HS-5 (cell line): Measurements from ENCODE around the gene RHOBTB1.

ENCODE experiments used
- DNase-seq: peaks from one replicate; pipeline ENCODE4 v3.0.0-alpha.2; 2012; ENCODE audit warnings: low read depth

The RHOBTB1 gene

DNA sequence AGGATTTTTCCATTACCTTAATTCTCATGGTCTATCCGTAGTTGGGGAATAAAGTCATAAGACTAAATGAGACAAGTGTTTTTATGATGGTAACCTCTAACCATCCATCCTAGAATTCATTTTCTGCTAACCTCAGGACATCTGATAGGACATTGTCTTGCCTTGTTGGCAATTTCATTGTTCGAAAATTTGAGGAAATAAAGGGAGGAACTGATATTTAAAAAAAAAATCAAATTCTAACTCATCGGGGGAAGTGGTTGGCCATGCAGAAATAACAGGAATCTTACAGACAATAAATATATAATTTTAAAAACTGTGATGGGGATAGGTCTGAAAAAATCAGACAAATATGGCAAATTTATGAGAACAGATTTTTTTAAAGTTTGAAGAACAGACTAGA lies 21.7 kb upstream of the RHOBTB1 start:
- DNase-seq, result no peak

DNA sequence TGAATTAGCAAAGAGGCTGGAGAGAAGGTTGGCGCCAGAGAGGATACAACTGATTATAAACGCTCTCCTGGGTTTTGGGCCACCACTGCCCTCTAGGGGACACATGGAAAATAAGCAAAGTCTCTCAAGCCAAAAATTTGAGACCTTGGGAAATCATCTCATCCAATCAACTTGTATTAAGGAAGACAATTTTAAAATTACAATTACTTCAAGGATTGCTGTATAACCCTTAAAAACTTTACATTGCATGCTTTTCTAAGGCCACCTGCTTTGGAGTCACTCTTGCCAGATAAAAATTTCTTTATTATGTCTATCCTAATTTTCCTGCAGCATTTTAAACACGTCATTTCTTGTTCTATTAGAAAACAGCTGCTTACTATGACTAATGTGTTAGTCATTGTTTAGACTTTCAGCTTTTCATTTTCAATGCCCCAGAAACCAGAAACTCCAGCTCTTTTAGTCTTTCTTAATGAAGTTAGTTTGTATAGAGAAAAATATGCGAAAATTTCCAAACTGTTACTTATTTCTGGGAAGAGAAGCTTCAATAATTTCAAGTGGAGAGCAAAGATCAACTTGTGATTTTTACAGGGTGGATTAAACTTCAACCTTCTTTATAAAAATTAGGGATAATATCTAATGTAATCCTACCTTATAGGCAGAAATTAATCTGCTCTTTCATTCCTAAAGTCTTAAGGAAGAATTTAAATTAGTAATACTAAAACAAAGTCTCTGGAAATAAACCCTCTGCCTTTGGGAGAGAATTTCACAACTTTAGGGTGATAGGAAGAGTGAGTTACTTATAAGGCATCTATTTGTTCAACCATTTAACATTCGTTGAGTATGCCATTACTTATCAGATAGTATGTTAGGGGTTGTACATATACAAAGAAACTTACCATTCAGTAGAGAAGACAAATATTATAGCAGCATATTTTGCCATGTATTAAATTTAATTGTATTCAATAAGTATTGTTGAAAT lies 20.6 kb upstream of the RHOBTB1 start:
- DNase-seq, result peak; percentile 80

GRCh38 chr10:60963441-60964256 lies 19.7 kb upstream of the RHOBTB1 start:
- no peak for DNase-seq

- no peak for DNase-seq
These were observed 19.0 kb upstream of the RHOBTB1 start for GRCh38 chr10:60962946-60963345.

DNA sequence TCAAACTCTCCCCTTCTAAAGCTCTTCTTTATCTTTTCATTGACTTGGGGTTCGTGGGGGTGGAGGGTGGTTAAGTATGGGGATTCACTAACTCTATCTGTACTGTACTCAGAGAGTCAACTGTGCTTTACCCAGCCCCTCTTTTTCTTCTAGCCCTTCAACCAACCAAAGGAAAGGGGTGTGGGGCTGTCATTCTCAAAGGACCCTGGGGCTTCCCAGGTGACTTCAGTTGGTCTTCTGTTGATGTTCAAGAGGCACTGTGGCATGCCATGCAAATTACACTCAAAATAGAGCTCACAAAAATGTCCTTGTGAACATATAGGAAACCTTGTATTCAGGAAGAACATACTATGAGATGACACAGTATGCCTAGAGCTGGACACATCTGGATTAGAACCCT lies 16.9 kb upstream of the RHOBTB1 start:
- DNase-seq, result no peak

DNA sequence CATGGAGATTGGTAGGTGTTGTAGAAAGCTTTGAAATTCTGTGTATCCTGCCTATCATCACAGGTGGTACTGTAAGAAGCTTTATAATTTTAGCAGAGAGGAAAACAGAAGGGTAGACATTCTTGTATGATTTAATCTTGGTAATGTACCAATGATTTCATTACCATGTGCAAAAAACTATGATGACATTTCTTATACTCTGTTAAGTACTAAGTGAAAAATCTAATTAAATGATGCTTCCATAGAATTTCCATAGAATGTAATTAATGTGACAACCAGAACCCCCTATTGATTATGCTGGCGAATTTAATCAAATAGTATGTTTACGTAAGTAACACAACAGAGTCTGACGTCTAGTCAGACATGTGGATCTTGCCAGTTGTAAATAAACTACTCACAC lies 16.0 kb upstream of the RHOBTB1 start:
- no peak for DNase-seq

DNA sequence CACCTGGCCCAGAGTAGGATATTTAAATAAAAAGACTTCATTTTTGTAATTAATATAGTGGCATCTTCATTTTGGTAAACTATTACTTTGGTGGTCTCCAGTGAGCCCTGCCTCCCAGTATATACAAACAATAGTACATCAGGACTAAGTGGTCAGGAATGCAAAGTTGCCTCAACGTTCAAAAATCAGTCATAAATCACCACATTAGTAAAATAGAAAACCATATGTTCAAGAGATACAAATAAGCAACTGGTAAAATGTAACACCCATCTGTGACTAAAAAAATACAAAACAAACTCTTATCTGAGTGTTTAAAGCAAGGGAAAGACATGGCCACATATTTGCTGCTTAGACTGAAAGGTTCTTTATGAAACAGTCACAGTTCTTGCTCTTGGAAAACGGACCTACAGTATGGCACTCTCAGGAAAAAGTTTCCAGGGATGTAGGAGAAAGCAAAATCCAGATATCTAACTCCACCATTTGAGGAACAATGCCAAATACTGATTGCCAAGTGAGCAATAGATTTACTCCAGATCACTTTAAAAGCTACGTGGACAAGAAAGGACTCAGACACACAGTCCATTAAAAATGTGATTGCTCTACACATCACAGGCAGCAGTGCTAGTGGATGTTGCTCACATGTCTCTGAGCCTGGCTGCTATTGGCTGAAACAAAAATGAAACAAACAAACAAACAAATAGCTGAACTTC lies 15.1 kb upstream of the RHOBTB1 start:
- no peak for DNase-seq

GRCh38 chr10:60957667-60958221 lies 13.8 kb upstream of the RHOBTB1 start:
- DNase-seq, result no peak

DNA sequence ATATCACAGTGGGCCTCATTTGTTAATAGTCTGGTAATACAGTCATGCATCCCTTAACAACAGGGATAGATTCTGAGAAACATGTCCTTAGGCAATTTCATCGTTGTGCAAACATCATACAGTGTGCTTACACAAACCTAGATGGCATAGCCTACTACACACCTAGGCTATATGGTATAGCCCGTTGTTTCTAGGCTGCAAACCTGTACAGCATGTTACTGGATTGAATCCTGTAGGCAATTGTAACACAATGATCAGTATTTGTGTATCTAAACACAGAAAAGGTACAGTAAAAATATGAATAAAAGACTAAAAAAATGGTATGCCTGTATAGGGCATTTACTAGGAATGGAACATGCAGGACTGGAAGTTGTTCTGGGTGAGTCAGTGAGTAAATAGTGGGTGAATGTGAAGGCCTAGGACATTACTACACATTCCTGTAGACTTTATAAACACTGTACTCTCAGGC lies 12.0 kb upstream of the RHOBTB1 start:
- no peak for DNase-seq

- DNase-seq, result no peak
These were observed 11.3 kb upstream of the RHOBTB1 start for GRCh38 chr10:60955316-60955715.

DNA sequence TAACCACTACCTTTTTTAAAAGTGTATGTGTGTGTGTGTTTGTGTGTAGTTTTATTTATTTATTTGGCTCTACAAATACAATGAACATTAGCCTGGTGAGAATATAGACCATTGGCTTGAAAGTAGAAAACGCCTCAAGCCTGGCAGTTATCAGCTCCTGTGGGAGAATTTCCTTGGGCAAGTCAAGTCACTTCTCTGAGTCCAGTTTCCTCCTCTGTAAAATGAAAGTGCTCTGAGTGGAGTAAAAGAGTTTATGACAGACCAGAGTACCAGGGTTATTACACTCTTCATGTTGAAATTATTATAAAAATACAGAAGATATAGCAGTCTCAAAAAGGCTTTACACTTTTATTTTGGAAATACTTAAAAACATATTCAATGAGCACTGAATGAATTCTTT lies 10.1 kb upstream of the RHOBTB1 start:
- no peak for DNase-seq

- no peak for DNase-seq
These were observed 9.4 kb upstream of the RHOBTB1 start for GRCh38 chr10:60953420-60953819.

GRCh38 chr10:60952846-60953220 lies 8.8 kb upstream of the RHOBTB1 start:
- DNase-seq, result no peak

DNA sequence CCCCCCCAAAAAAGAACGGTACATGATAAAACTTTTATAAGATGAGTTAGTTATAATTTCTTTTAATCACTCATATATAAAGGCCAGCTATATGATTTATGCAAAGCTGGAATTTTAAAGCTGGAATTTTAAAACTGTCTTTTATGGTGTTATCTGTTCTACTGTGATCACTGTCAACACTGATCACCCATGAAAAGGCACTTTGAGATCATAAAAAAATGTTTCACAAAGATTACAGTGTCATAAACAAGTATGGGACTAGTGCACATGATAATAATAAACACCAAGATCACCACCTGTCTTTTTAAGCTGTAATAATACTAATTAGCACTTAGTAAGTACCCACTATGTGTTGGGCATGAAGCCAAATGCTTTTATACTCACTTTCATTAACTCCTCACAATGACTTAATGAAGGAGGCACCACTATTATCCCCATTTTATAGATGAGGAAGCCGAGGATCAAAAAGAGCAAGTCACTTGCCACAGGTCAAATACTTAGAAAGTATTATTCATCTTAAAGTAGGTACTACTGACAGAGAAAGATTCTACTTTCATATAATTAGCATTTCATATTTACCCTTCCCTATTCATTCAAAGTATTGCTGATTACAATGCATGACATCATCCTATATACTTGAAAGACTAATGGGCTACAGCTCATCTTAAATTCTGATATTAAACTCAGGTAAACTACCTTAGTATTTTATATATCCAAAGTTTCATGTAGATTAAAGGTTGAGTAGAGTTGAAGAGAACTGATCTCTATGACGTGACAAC lies 8.3 kb upstream of the RHOBTB1 start:
- no peak for DNase-seq

- DNase-seq, result no peak
These were observed 7.3 kb upstream of the RHOBTB1 start for GRCh38 chr10:60951272-60951724.

- no peak for DNase-seq
These were observed 6.3 kb upstream of the RHOBTB1 start for GRCh38 chr10:60950300-60950699.

DNA sequence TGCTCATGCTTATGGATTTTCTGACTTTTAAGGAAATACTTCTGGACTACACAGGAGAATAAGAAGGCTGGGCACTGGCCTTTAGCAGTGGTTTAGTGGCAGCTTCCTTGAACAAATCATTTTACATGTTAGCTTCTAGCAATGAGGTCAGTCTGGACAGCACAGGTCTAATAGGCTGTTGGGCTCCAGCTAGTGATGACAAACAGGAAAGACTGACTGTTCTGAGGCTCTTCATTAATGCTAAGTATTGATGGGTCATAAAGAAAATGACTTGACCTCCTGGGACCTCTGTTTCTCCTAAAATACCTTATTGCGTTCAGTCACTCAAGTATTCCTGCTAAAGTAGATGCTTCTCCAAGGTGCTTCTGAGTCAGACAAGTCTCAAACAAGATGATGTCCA lies 4.9 kb upstream of the RHOBTB1 start:
- DNase-seq, result no peak

DNA sequence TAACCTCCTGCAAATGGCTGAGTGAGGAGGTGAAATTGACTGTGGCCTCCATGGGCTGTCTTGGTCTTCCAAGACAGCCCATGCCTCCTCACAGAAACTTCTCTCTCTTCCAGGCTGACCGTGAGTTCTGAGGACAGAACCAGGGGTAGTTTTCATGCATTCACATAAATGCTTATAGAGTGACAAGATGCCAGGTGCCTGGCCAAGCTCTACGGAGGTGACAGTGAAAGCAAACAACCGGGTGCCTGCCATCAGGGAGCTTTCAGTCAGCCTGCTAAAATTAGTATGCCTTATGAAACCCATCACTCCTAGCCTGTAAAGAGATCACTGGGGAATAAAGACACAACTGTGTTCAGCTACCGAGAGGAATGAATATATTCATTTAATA lies 919 bp upstream of the RHOBTB1 start:
- no peak for DNase-seq

GRCh38 chr10:60943316-60944057 lies 498 bp downstream of the RHOBTB1 start:
- no peak for DNase-seq

DNA sequence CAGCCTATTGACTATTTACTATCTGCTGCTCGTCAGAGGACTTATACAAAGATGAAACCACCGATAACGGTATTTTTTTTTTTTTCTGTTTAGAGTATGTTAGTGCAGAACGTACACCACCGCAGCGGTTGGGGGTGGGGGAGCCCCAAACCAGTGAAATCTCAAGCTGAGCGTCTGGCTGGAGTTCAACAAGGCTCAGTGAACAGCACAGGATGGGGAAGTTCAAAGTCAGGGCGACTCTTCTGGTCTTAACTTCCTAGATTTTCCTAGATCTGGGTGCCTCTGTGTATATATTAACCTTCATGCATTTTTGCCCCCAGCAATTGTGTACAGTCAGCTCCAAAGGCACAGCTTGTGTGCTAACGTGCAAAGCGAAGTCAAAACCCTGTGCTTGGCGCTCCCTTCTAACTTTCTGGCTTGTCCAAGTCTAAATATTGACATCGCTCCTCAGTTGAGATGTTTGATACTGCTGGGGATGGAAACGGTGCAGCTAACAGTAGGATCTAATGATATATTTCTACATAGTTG lies 1.1 kb downstream of the RHOBTB1 start:
- no peak for DNase-seq
